ENCODE measurements around the gene CXCL12. TPM values are rescaled to one million over a fixed set of nuclear protein-coding genes. Genes with fewer than 3 reads are reported as not detected.

Gene CXCL12
- total RNA-seq, 1 experiment from 2014 or later, result 0.47 TPM

- no TSS peak for BruUV-seq (replicated peaks)
Measured at GRCh38 chr10:44391981-44392380, 7.1 kb upstream of the CXCL12 start.

GRCh38 chr10:44390585-44391072 is 5.7 kb upstream of the CXCL12 start:
- H3F3A ChIP-seq (ENCODE audit: low read length, unreplicated experiment), result no peaks in the 10 kb centered on the region
- BruUV-seq (replicated peaks), result no TSS peak
- no peak overlapping the region for H3K4me3 ChIP-seq (ENCODE audit: low read length)
- H3K4me1 ChIP-seq (ENCODE audit: insufficient read depth, low read length), result no peaks in the 10 kb centered on the region
- no peaks in the 10 kb centered on the region for H3K36me3 ChIP-seq (ENCODE audit: low read depth, low read length)
- H3K9me2 ChIP-seq (replicated peaks; ENCODE audit: low read length), result no peaks in the 10 kb centered on the region
- ChIA-PET CTCF (no interaction called here), POLR2A (ENCODE audit: unreplicated experiment) (no interaction called here)
- no peak overlapping the region for H2AFZ ChIP-seq (ENCODE audit: low read length)
- ATAC-seq, result no peak
- H3K9ac ChIP-seq (ENCODE audit: low read length), result no peak overlapping the region
- intact Hi-C loops (cut with micrococcal nuclease), result no loop called here
- DNase-seq, result no peak
- no peaks in the 10 kb centered on the region for H4K20me1 ChIP-seq (ENCODE audit: low read length)
- no peaks in the 10 kb centered on the region for H3K79me2 ChIP-seq (ENCODE audit: low read length)
- H3K27ac ChIP-seq (ENCODE audit: low read length), result no peak overlapping the region
- H3K27me3 ChIP-seq (ENCODE audit: low read length), result peaks cover 41% of the 10 kb centered on the region
- TF ChIP-seq CTCF (conservative IDR thresholded peaks at IDR 0.05; ENCODE audit: low read depth, low read length) (no peak), EZH2phosphoT487 (IDR thresholded peaks at IDR 0.05; ENCODE audit: borderline replicate concordance, low read length) (no peak), EZH2 (IDR thresholded peaks at IDR 0.05; ENCODE audit: low read length, unreplicated experiment) (no peak)
- H3K9me3 ChIP-seq (ENCODE audit: low read length), result no peaks in the 10 kb centered on the region
- no peak overlapping the region for H3K4me2 ChIP-seq (ENCODE audit: low read length)

More at GRCh38 chr10:44391981-44392380, 7.1 kb upstream of the CXCL12 start:
- intact Hi-C loops (cut with micrococcal nuclease), result no loop called here
- H3K36me3 ChIP-seq (ENCODE audit: low read depth, low read length), result no peaks in the 10 kb centered on the region
- H3K4me1 ChIP-seq (ENCODE audit: insufficient read depth, low read length), result no peaks in the 10 kb centered on the region
- no peaks in the 10 kb centered on the region for H3K9me3 ChIP-seq (ENCODE audit: low read length)
- ChIA-PET POLR2A (ENCODE audit: unreplicated experiment) (no interaction called here), CTCF (no interaction called here)
- no peaks in the 10 kb centered on the region for H4K20me1 ChIP-seq (ENCODE audit: low read length)
- no peak overlapping the region for H3K27ac ChIP-seq (ENCODE audit: low read length)
- DNase-seq (no peak), ATAC-seq (no peak)
- no peak for TF ChIP-seq EZH2 (IDR thresholded peaks at IDR 0.05; ENCODE audit: low read length, unreplicated experiment)
- no peak for TF ChIP-seq EZH2phosphoT487 (IDR thresholded peaks at IDR 0.05; ENCODE audit: borderline replicate concordance, low read length)
- no peak for TF ChIP-seq CTCF (conservative IDR thresholded peaks at IDR 0.05; ENCODE audit: low read depth, low read length)
- no peaks in the 10 kb centered on the region for H3K79me2 ChIP-seq (ENCODE audit: low read length)
- H3K9ac ChIP-seq (ENCODE audit: low read length), result no peak overlapping the region
- no peaks in the 10 kb centered on the region for H3F3A ChIP-seq (ENCODE audit: low read length, unreplicated experiment)
- no peak overlapping the region for H3K4me3 ChIP-seq (ENCODE audit: low read length)
- no peak overlapping the region for H3K4me2 ChIP-seq (ENCODE audit: low read length)
- no peak overlapping the region for H2AFZ ChIP-seq (ENCODE audit: low read length)
- no peaks in the 10 kb centered on the region for H3K9me2 ChIP-seq (replicated peaks; ENCODE audit: low read length)
- H3K27me3 ChIP-seq (ENCODE audit: low read length), result peaks cover 48% of the 10 kb centered on the region

DNA sequence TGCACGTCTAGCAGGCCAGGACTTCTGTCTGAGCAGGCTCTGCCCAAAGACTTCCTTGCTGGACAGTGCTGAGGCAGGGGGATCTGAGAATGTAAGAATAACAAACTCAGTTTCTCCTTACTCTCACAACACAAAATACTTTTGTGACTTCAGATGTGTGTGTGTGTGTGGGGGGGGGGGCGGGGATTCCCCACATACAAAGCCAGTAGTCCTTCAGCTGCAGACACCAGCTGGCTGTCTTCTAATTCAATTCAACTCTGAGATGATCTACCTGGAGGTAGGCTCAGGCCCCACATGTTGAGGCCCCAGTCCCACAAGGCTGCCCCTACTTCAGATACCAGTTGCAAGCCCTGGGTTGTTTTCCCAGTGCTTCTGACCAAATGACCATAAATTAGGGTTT is 4.7 kb upstream of the CXCL12 start:
- no peak overlapping the region for H3K9ac ChIP-seq (ENCODE audit: low read length)
- no TSS peak for BruUV-seq (replicated peaks)
- no peak overlapping the region for H3K27ac ChIP-seq (ENCODE audit: low read length)
- ChIA-PET POLR2A (ENCODE audit: unreplicated experiment) (no interaction called here), CTCF (no interaction called here)
- no peaks in the 10 kb centered on the region for H3K4me1 ChIP-seq (ENCODE audit: insufficient read depth, low read length)
- no peaks in the 10 kb centered on the region for H4K20me1 ChIP-seq (ENCODE audit: low read length)
- no peaks in the 10 kb centered on the region for H3K9me3 ChIP-seq (ENCODE audit: low read length)
- H3K4me2 ChIP-seq (ENCODE audit: low read length), result no peak overlapping the region
- no peak for ATAC-seq
- no peaks in the 10 kb centered on the region for H3K36me3 ChIP-seq (ENCODE audit: low read depth, low read length)
- intact Hi-C loops (cut with micrococcal nuclease), result loop anchor here (5.0 to 10.0 kb wide), 2 partner anchors 475 to 602 kb away; no protein-coding TSS in a partner anchor
- H3K4me3 ChIP-seq (ENCODE audit: low read length), result no peak overlapping the region
- DNase-seq, result no peak
- no peak for TF ChIP-seq EZH2 (IDR thresholded peaks at IDR 0.05; ENCODE audit: low read length, unreplicated experiment)
- TF ChIP-seq CTCF (conservative IDR thresholded peaks at IDR 0.05; ENCODE audit: low read depth, low read length), result no peak
- no peak for TF ChIP-seq EZH2phosphoT487 (IDR thresholded peaks at IDR 0.05; ENCODE audit: borderline replicate concordance, low read length)
- H2AFZ ChIP-seq (ENCODE audit: low read length), result no peak overlapping the region
- H3K9me2 ChIP-seq (replicated peaks; ENCODE audit: low read length), result no peaks in the 10 kb centered on the region
- H3K79me2 ChIP-seq (ENCODE audit: low read length), result no peaks in the 10 kb centered on the region
- H3F3A ChIP-seq (ENCODE audit: low read length, unreplicated experiment), result no peaks in the 10 kb centered on the region
- H3K27me3 ChIP-seq (ENCODE audit: low read length), result peaks cover 47% of the 10 kb centered on the region
